AG09309 (cell line): ENCODE results near the gene P2RX6.
"Not testable (repeated sequence)": the region's sequence is repeated elsewhere in the genome, so short reads cannot be mapped to it uniquely, and the experiment has no call there.

Experiments used
- DNase-seq: peaks from one replicate; pipeline ENCODE4 v3.0.0-alpha.2; 2010; ENCODE audit warnings: low read depth
- H3K4me3 ChIP-seq: 2 replicates; pipeline ENCODE4 v1.5.1; 2011; ENCODE audit warnings: mild to moderate bottlenecking, low read depth, low read length, moderate library complexity; ENCODE audit not compliant: control insufficient read depth
- CTCF ChIP-seq: IDR thresholded peaks from 2 replicates; pipeline ENCODE4 v1.5.1; 2011; ENCODE audit warnings: mild to moderate bottlenecking, low read depth, low read length, inconsistent platforms; ENCODE audit not compliant: insufficient read depth, control insufficient read depth; ENCODE audit errors: missing control alignments

The P2RX6 gene

DNA sequence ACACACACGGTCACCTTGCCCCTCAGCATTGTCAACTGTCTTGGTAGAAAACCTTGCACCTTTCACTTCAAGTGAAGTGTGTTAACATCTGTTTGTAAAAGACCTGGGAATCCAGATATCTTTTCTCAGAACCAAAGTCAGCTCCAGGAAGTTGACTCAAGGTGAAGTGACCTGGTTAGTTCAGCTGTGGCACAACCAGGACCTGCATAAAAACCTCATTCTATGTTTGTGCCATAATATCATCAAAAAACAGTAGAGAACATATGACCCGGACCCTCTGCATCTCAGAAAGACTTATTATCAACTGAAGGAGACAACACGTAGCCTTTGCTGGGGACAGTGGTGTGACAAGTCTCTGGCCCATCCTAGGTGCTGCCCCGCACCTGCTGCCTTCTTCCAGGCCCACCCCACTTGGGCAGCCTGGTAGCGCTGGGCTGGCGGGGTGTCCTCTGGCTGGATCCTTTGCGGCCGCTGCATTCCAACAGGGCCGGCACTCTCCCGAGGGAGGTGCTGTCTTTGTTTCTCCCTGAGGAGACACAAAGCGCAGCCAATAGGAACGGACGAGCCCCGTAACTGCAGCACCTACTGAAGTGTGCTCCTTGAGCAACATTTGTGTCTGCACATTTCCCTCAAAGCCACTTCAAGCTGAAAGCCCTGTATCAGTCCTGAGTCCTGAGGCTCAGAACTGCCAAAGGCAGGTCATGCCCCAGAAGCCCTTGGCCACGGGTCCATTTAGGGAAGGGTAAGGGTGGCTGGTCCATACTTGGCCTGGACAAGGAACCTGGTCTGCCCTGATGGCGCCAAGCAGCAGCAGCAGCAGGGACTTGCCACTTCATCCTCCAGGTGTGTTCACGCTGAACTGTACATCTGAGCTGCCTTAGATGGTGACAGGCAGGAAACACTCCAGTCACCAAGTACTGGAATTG lies 56.0 kb downstream of the P2RX6 start:
- no peak for DNase-seq
- TF ChIP-seq CTCF: no peak
- H3K4me3 ChIP-seq: no peak overlapping the region

DNA sequence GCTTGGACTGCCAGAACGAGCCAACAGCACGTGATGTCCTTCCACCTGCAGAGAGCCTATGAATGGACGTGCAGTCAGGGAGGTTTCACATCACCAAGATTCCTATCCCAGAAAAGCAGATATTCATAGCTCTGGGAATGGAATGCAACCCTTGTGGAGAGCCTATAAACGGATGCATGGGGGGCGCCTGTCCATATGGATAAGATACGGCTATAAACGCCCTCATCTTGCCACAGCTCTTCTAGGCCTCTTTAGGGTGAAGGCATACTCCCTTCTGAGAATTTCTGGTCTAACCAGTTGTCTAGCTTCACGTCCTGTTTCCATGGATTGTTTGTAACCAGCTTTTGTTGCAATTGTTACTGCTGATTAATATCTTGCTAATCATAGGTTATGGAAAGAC lies 56.8 kb downstream of the P2RX6 start:
- not testable (repeated sequence) for DNase-seq, H3K4me3 ChIP-seq

DNA sequence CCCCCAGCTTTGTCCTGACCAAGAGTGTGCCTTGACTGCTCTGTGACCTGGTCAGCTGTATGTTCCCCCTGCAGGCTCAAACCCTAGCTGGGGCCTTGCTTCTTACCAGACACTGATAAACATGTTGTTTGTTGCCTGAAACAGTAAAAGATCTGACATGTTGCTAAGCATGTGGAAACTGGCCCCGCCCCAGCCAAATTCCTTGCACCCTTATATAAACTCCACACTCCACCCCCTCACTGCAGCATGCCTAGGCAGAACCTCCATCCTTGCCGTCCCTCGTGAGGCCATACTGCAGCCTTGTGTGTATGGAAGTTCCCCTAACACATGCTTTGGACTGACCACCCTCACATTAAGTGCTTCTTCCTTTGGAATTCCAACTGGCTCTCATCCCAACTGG lies 58.1 kb downstream of the P2RX6 start:
- H3K4me3 ChIP-seq: no peak overlapping the region
- DNase-seq: no peak
- TF ChIP-seq CTCF: no peak

DNA sequence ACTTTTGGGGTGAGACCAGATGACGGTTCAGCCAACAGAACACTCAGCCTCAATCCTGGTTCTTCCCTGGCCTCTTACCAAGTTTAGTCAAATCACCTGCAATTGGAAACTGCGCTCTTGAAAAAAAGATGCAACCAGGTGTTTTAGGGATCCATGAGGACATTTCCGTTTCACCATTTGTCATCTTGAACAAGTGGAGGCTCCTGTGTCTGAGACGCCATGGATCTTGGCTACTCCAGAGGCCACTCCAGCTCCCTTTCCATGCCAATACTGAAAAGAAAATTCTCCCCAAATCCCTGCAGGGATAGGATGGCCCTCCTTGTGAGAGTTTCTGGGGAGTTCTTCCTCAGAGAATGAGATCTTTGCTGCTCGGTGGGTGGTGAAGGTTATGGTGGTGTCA lies 58.5 kb downstream of the P2RX6 start:
- no peak overlapping the region for H3K4me3 ChIP-seq
- no peak for DNase-seq
- no peak for TF ChIP-seq CTCF

DNA sequence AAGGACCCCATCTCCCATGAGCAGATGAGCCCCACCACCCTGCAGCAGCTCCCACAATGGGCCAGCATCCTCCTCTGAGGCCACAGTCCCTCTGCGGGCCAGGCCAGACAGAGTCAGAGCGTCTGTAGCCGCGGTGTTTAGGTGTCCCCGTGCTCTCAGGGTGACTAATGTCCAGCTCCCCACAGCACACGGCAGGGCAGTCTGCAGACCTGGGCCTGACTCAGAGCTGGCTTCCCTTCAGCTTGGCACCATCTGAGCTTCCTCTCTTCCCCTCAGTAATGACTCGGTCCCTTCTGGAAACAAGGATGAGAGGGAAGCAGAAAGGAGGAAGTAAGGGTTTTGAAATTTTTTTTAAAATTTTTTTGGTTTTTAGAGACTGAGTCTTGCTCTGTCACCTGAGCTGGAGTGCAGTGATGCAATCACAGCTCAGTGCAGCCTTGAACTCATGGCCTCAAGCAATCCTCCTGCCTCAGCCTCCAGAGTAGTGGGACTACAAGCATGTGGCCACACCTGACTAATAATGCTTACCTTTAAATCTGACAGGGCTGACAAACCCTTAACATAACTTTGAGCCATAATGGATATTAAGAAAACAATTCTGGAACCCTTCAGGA lies 59.2 kb downstream of the P2RX6 start:
- DNase-seq: peak; percentile 17
- no peak for TF ChIP-seq CTCF
- no peak overlapping the region for H3K4me3 ChIP-seq

DNA sequence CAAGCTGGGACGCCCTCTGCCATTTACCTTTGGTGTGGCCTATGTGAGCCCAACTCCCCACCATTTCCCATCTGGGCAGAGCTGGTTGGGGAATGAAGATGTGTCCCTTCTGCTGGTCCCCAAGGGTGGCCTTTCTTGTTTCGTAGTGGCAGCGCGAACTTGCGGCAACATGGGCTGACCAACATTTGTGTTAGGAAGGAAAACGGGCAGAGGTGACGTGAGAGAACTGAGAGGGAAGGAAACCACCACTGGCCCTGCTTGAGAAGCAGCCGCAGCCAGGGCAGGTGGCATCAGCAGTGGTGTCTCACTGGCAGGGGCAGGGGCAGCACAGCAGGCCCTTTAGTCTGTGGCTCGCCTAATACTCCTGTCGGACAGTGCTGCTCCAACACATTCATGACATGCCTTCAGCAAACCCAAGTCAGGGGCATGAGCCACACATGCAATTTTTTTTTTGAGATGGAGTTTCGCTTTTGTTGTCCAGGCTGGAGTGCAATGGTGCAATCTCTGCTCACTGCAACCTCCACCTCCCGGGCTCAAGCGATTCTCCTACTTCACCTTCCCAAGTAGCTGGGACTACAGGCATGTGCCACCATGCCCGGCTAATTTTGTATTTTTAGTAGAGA lies 60.7 kb downstream of the P2RX6 start:
- H3K4me3 ChIP-seq: no peak overlapping the region
- DNase-seq: no peak
- TF ChIP-seq CTCF: no peak

DNA sequence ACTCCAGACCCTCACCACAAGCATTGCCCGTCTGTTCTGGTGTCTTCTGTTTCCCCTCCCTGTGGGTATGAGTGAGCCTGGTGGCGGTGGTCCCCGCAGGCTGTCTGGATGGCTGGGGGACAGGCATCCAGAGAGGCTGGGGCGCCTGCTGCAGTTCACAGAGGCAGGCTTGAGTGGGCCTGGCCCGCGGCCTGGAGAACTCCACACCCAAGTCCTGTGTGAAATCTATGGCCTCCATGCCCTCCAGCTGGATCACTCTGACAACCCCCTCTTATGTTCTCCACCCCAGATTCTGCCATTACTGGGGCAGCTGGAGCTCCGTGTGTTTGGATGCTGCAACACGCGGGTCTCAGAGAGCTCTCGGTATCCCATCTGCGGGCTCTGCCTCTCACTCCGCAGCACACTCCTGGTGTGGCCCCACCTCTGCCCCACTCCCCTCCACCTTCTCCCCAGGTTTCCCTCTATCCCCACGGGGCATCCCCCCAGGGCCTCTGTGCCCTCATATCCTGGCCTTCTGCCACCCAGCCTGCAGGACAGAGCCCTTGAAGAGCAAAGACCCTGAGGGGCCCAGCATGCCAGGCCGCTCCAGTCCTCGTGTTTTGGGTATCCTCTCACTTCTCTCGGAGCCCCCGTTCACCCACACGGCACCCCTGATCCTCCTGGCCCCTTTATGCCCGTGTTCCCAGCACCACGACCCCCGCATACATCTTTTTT lies 62.1 kb downstream of the P2RX6 start:
- DNase-seq: no peak

More for the DNA sequence above, 62.1 kb downstream of the P2RX6 start:
- no peak overlapping the region for H3K4me3 ChIP-seq
- TF ChIP-seq CTCF: no peak
